WTC11 (cell line): ENCODE measurements around the gene NSMF. TPM values are rescaled to one million over a fixed set of nuclear protein-coding genes. Genes with fewer than 3 reads are reported as not detected.

Source experiments
- ATAC-seq: fragments of 200-7000 bp; cut with Tn5 transposase; 2 replicates; pipeline ENCODE4 v1.10.0; 2021; ENCODE audit warnings: mild to moderate bottlenecking, moderate library complexity
- CTCF ChIA-PET: fragments of 300-600 bp; sonication (Branson Sonifier 250); formaldehyde crosslinking; loops from one replicate; lab custom pipeline; 2021; ENCODE audit warnings: antibody characterized with exemption; lab: Charles Lee
- POLR2A ChIA-PET: fragments of 350-600 bp; sonication (Branson Sonifier 250); formaldehyde crosslinking; loops from one replicate; lab custom pipeline; 2021; ENCODE audit warnings: antibody characterized with exemption; lab: Charles Lee
- DNase-seq: peaks from one replicate; pipeline ENCODE4 v3.0.0; 2021; ENCODE audit warnings: low spot score
- H3K27ac Mint-ChIP-seq: 2 replicates; pipeline ENCODE4 v1.8.0; 2021; ENCODE audit warnings: mixed read lengths
- H3K27me3 Mint-ChIP-seq: 2 replicates; pipeline ENCODE4 v1.8.0; 2021; ENCODE audit warnings: low read depth, mild to moderate bottlenecking, moderate library complexity, mixed read lengths
- H3K36me3 Mint-ChIP-seq: 2 replicates; pipeline ENCODE4 v1.8.0; 2021; ENCODE audit warnings: mixed read lengths
- H3K4me1 Mint-ChIP-seq: 2 replicates; pipeline ENCODE4 v1.8.0; 2022; ENCODE audit warnings: mixed read lengths
- H3K4me3 Mint-ChIP-seq: 2 replicates; pipeline ENCODE4 v1.8.0; 2021; ENCODE audit warnings: mild to moderate bottlenecking, moderate library complexity, mixed read lengths
- H3K9me3 Mint-ChIP-seq: 2 replicates; pipeline ENCODE4 v1.8.0; 2021; ENCODE audit warnings: mixed read lengths
- ATF6 ChIP-seq: sonication (generic); formaldehyde crosslinking; IDR thresholded peaks from 2 replicates; pipeline ENCODE4 v1.8.1; 2023; ENCODE audit warnings: mild to moderate bottlenecking, missing genetic modification reagents
- CREB1 ChIP-seq: sonication (generic); formaldehyde crosslinking; IDR thresholded peaks from 2 replicates; pipeline ENCODE4 v1.8.0; 2023; ENCODE audit warnings: mild to moderate bottlenecking, missing genetic modification reagents
- ETV6 ChIP-seq: sonication (generic); formaldehyde crosslinking; IDR thresholded peaks from 2 replicates; pipeline ENCODE4 v1.8.1; 2022; ENCODE audit warnings: mild to moderate bottlenecking, missing genetic modification reagents
- FOXJ3 ChIP-seq: sonication (generic); formaldehyde crosslinking; IDR thresholded peaks from 2 replicates; pipeline ENCODE4 v1.9.0; 2021; ENCODE audit warnings: missing genetic modification reagents, mild to moderate bottlenecking, borderline replicate concordance
- FOXK1 ChIP-seq: sonication (generic); formaldehyde crosslinking; IDR thresholded peaks from 2 replicates; pipeline ENCODE4 v1.8.0; 2022; ENCODE audit warnings: mild to moderate bottlenecking, moderate library complexity, missing genetic modification reagents
- GTF2I ChIP-seq: fragments of 250-450 bp; sonication (Bioruptor Pico); conservative IDR thresholded peaks from 2 replicates; pipeline ENCODE4 v1.4.0; 2021; ENCODE audit warnings: mild to moderate bottlenecking
- JAZF1 ChIP-seq: fragments of 250-450 bp; sonication (Bioruptor Pico); IDR thresholded peaks from 2 replicates; pipeline ENCODE4 v1.9.0; 2021; ENCODE audit warnings: moderate library complexity, mild to moderate bottlenecking, inconsistent platforms
- MAX ChIP-seq: sonication (generic); formaldehyde crosslinking; IDR thresholded peaks from 2 replicates; pipeline ENCODE4 v1.8.0; 2022; ENCODE audit warnings: mild to moderate bottlenecking, missing genetic modification reagents
- MLX ChIP-seq: sonication (generic); formaldehyde crosslinking; IDR thresholded peaks from 2 replicates; pipeline ENCODE4 v1.8.1; 2023; ENCODE audit warnings: mild to moderate bottlenecking, missing genetic modification reagents, moderate library complexity
- MXD4 ChIP-seq: fragments of 250-450 bp; sonication (Bioruptor Pico); IDR thresholded peaks from 2 replicates; pipeline ENCODE4 v1.8.0; 2021; ENCODE audit warnings: mild to moderate bottlenecking, moderate library complexity, borderline replicate concordance
- NR3C1 ChIP-seq: sonication (generic); formaldehyde crosslinking; conservative IDR thresholded peaks from 2 replicates; pipeline ENCODE4 v1.8.1; 2023; ENCODE audit warnings: low read depth, mild to moderate bottlenecking, missing genetic modification reagents
- RORB ChIP-seq: fragments of 250-450 bp; sonication (Bioruptor Pico); IDR thresholded peaks from 2 replicates; pipeline ENCODE4 v1.9.0; 2021; ENCODE audit warnings: mild to moderate bottlenecking
- TCF7 ChIP-seq: sonication (generic); formaldehyde crosslinking; IDR thresholded peaks from 2 replicates; pipeline ENCODE4 v1.8.0; 2022; ENCODE audit warnings: mild to moderate bottlenecking, low read depth, missing genetic modification reagents, moderate library complexity
- TP53 ChIP-seq: sonication (generic); formaldehyde crosslinking; IDR thresholded peaks from 2 replicates; pipeline ENCODE4 v1.8.1; 2023; ENCODE audit warnings: mild to moderate bottlenecking, missing genetic modification reagents
- ZNF138 ChIP-seq: sonication (generic); formaldehyde crosslinking; conservative IDR thresholded peaks from 2 replicates; pipeline ENCODE4 v1.8.1; 2022; ENCODE audit warnings: mild to moderate bottlenecking, moderate library complexity, missing genetic modification reagents
- ZNF219 ChIP-seq: sonication (generic); formaldehyde crosslinking; IDR thresholded peaks from 2 replicates; pipeline ENCODE4 v1.8.0; 2023; ENCODE audit warnings: missing genetic modification reagents, mild to moderate bottlenecking, borderline replicate concordance
- ZNF263 ChIP-seq: sonication (generic); formaldehyde crosslinking; IDR thresholded peaks from 2 replicates; pipeline ENCODE4 v1.8.1; 2022; ENCODE audit warnings: low read depth, mild to moderate bottlenecking, moderate library complexity, missing genetic modification reagents
- ZNF416 ChIP-seq: fragments of 250-450 bp; sonication (Bioruptor Pico); IDR thresholded peaks from 2 replicates; pipeline ENCODE4 v1.9.0; 2021; ENCODE audit warnings: mild to moderate bottlenecking, inconsistent platforms
- ZNF512 ChIP-seq: sonication (generic); formaldehyde crosslinking; IDR thresholded peaks from 2 replicates; pipeline ENCODE4 v1.8.1; 2022; ENCODE audit warnings: missing genetic modification reagents, borderline replicate concordance
- ZNF532 ChIP-seq: fragments of 250-450 bp; sonication (Bioruptor Pico); IDR thresholded peaks from 2 replicates; pipeline ENCODE4 v1.9.0; 2021; ENCODE audit warnings: mild to moderate bottlenecking, borderline replicate concordance
- total RNA-seq: library from RNA; stranded (reverse); gene quantifications from 3 replicates; pipeline ENCODE4 v1.2.3, GENCODE V29; 2021

NSMF gene
- total RNA-seq, 1 experiment from 2014 or later: 61.9 TPM

- POLR2A ChIA-PET: no interaction called here
- Mint-ChIP-seq H3K27me3 (no peaks in the 10 kb centered on the region), H3K36me3 (peaks cover 3% of the 10 kb centered on the region; the same call in 1 of the 2 replicates), H3K27ac (no peak overlapping the region), H3K4me3 (no peak overlapping the region), H3K9me3 (no peaks in the 10 kb centered on the region), H3K4me1 (peaks cover 6% of the 10 kb centered on the region)
- TF ChIP-seq ZNF138: no peak
- no peak for TF ChIP-seq RORB (CRISPR knock-in tag)
- TF ChIP-seq TP53 (CRISPR knock-in tag): no peak
- TF ChIP-seq MXD4 (CRISPR knock-in tag): no peak
- no peak for TF ChIP-seq TCF7 (CRISPR knock-in tag)
- no peak for TF ChIP-seq ZNF512 (CRISPR knock-in tag)
- TF ChIP-seq CREB1 (CRISPR knock-in tag): no peak
- TF ChIP-seq ATF6 (CRISPR knock-in tag): no peak
- no peak for TF ChIP-seq NR3C1 (CRISPR knock-in tag)
- no peak for TF ChIP-seq MAX
- no peak for DNase-seq
- ATAC-seq: no peak
- CTCF ChIA-PET: interaction anchor here (1.0 to 1.6 kb wide), 2 partner anchors 11 to 170 kb away, joined by 3 to 5 read pairs; no protein-coding TSS in a partner anchor
Observed at GRCh38 chr9:137456864-137457405, 2.2 kb downstream of the NSMF start.

- CTCF ChIA-PET: interaction anchor here (1.0 to 1.6 kb wide), 2 partner anchors 11 to 170 kb away, joined by 3 to 5 read pairs; no protein-coding TSS in a partner anchor
- H3K27me3 Mint-ChIP-seq: no peaks in the 10 kb centered on the region
- no peak for TF ChIP-seq JAZF1 (CRISPR knock-in tag)
- TF ChIP-seq RORB (CRISPR knock-in tag): no peak
- no peak for TF ChIP-seq ZNF219 (CRISPR knock-in tag)
- TF ChIP-seq ZNF263 (CRISPR knock-in tag): no peak
- TF ChIP-seq ATF6 (CRISPR knock-in tag): no peak
- no peak for TF ChIP-seq FOXK1 (CRISPR knock-in tag)
- TF ChIP-seq ZNF416: no peak
- no peak for TF ChIP-seq FOXJ3 (CRISPR knock-in tag)
- TF ChIP-seq MLX (CRISPR knock-in tag): no peak
- TF ChIP-seq ETV6 (CRISPR knock-in tag): no peak
- no peak for TF ChIP-seq ZNF532 (CRISPR knock-in tag)
- TF ChIP-seq TP53 (CRISPR knock-in tag): no peak
- no peak for TF ChIP-seq GTF2I (CRISPR knock-in tag)
- DNase-seq (no peak), ATAC-seq (no peak)
- H3K9me3 Mint-ChIP-seq: no peaks in the 10 kb centered on the region
- H3K27ac Mint-ChIP-seq: no peak overlapping the region
- H3K4me3 Mint-ChIP-seq: no peak overlapping the region
- POLR2A ChIA-PET: no interaction called here
- H3K36me3 Mint-ChIP-seq: peaks cover 3% of the 10 kb centered on the region; the same call in 1 of the 2 replicates
- peaks cover 6% of the 10 kb centered on the region for H3K4me1 Mint-ChIP-seq
Observed at GRCh38 chr9:137456061-137456863, 2.9 kb downstream of the NSMF start.
